Smooth muscle cell (in vitro differentiated cells): Measurements from ENCODE around the gene SYNPO2. TPM values are rescaled to one million over a fixed set of nuclear protein-coding genes. Genes with fewer than 3 reads are reported as not detected.

ENCODE experiments used
- DNase-seq: peaks from one replicate; lab custom pipeline; 2025; ENCODE audit not compliant: unreplicated experiment; lab: John Stamatoyannopoulos, UW
- H2AFZ ChIP-seq: fragments of 200-600 bp; sonication (generic); 2 replicates; pipeline ENCODE4 v1.6.0; 2016; ENCODE audit warnings: antibody characterized with exemption, low read depth, mild to moderate bottlenecking
- H3F3A ChIP-seq: fragments of 200-600 bp; sonication (generic); 2 replicates; pipeline ENCODE4 v1.6.0; 2017; ENCODE audit warnings: antibody characterized with exemption, low read depth
- H3K27ac ChIP-seq: fragments of 200-600 bp; sonication (generic); 2 replicates; pipeline ENCODE4 v1.5.1; 2016; ENCODE audit warnings: low read depth, mild to moderate bottlenecking
- H3K27me3 ChIP-seq: fragments of 200-600 bp; sonication (generic); 2 replicates; pipeline ENCODE4 v1.6.1; 2016; ENCODE audit warnings: low read depth, mild to moderate bottlenecking
- H3K36me3 ChIP-seq: fragments of 200-600 bp; sonication (generic); 2 replicates; pipeline ENCODE4 v1.5.1; 2016; ENCODE audit warnings: low read depth
- H3K4me1 ChIP-seq: fragments of 200-600 bp; sonication (generic); 2 replicates; pipeline ENCODE4 v1.5.1; 2016; ENCODE audit warnings: low read depth
- H3K4me2 ChIP-seq: fragments of 200-600 bp; sonication (generic); 2 replicates; pipeline ENCODE4 v1.6.0; 2016; ENCODE audit warnings: mild to moderate bottlenecking
- H3K4me3 ChIP-seq: fragments of 200-600 bp; sonication (generic); 2 replicates; pipeline ENCODE4 v1.5.1; 2016; ENCODE audit warnings: mild to moderate bottlenecking
- H3K79me2 ChIP-seq: fragments of 200-600 bp; sonication (generic); 2 replicates; pipeline ENCODE4 v1.6.0; 2016; ENCODE audit warnings: low read depth, mild to moderate bottlenecking
- H3K9ac ChIP-seq: fragments of 200-600 bp; sonication (generic); 2 replicates; pipeline ENCODE4 v1.6.0; 2016; ENCODE audit warnings: low read depth
- H3K9me3 ChIP-seq: fragments of 200-600 bp; sonication (generic); replicated peaks from 2 replicates; pipeline ENCODE4 v1.5.1; 2016; ENCODE audit warnings: low read depth
- H4K20me1 ChIP-seq: fragments of 200-600 bp; sonication (generic); 2 replicates; pipeline ENCODE4 v1.6.0; 2016; ENCODE audit warnings: low read depth
- CTCF ChIP-seq: fragments of 200-600 bp; sonication (generic); IDR thresholded peaks from 2 replicates; pipeline ENCODE4 v1.5.1; 2017; ENCODE audit warnings: borderline replicate concordance, mild to moderate bottlenecking, antibody characterized with exemption; ENCODE audit not compliant: insufficient read depth, poor library complexity, severe bottlenecking
- WGBS: methylation state at CpG from one replicate; pipeline ENCODE4 v1.1.7; 2016; ENCODE audit warnings: low lambda C conversion rate; 5-methylcytosine and 5-hydroxymethylcytosine counted together
- polyA plus RNA-seq: library from polyadenylated mRNA; unstranded; fragments of >200 nt; fragmentation: Nextera tagmentation; extraction: Ambion mirVana; gene quantifications from 2 replicates; pipeline ENCODE4 v1.2.1, GENCODE V29; 2016
- total RNA-seq: library from RNA; depleted of rRNA; stranded (reverse); fragments of >200 nt; gene quantifications from 2 replicates; pipeline ENCODE4 v1.2.3, GENCODE V29; 2014

Gene SYNPO2
- total and polyA plus RNA-seq, 2 experiments from 2014 or later: 0.08 to 4.5 TPM

- Histone ChIP-seq H3K27me3 (no peaks in the 10 kb centered on the region), H3F3A (no peaks in the 10 kb centered on the region), H3K9ac (peak overlapping the region; percentile 93), H2AFZ (peak overlapping the region; percentile 91), H3K79me2 (no peaks in the 10 kb centered on the region), H4K20me1 (no peaks in the 10 kb centered on the region), H3K4me3 (peak overlapping the region; percentile 43), H3K36me3 (no peaks in the 10 kb centered on the region), H3K4me1 (peaks cover 8% of the 10 kb centered on the region), H3K27ac (peak overlapping the region; percentile 100), H3K9me3 (no peaks in the 10 kb centered on the region), H3K4me2 (peak overlapping the region; percentile 83)
- TF ChIP-seq CTCF: no peak
- WGBS: 14% methylated on average over 4 of the region's 4 CpGs
- DNase-seq: no peak
Measured at GRCh38 chr4:119025916-119026661, 137.4 kb downstream of the SYNPO2 start.

GRCh38 chr4:119026662-119027444 lies 138.2 kb downstream of the SYNPO2 start:
- Histone ChIP-seq H3K9ac (peak overlapping the region; percentile 93), H4K20me1 (no peaks in the 10 kb centered on the region), H3K4me2 (peak overlapping the region; percentile 83), H3K79me2 (no peaks in the 10 kb centered on the region), H3K9me3 (no peaks in the 10 kb centered on the region), H3K27me3 (no peaks in the 10 kb centered on the region), H2AFZ (peak overlapping the region; percentile 91), H3K4me1 (peaks cover 8% of the 10 kb centered on the region), H3K4me3 (no peak overlapping the region), H3K27ac (peak overlapping the region; percentile 100), H3K36me3 (no peaks in the 10 kb centered on the region), H3F3A (no peaks in the 10 kb centered on the region)
- no peak for TF ChIP-seq CTCF
- DNase-seq: no peak
- 86% methylated on average over 22 of the region's 22 CpGs for WGBS

GRCh38 chr4:119027811-119028210 lies 139.2 kb downstream of the SYNPO2 start:
- Histone ChIP-seq H3K9me3 (no peaks in the 10 kb centered on the region), H3F3A (no peaks in the 10 kb centered on the region), H3K27ac (peak overlapping the region; percentile 100), H3K4me3 (no peak overlapping the region), H3K79me2 (no peaks in the 10 kb centered on the region), H3K4me2 (peak overlapping the region; percentile 25), H3K27me3 (no peaks in the 10 kb centered on the region), H2AFZ (peak overlapping the region; percentile 91), H3K36me3 (no peaks in the 10 kb centered on the region), H4K20me1 (no peaks in the 10 kb centered on the region), H3K4me1 (peaks cover 8% of the 10 kb centered on the region), H3K9ac (no peak overlapping the region)
- no peak for DNase-seq
- 66% methylated on average over 2 of the region's 2 CpGs for WGBS
- TF ChIP-seq CTCF: no peak
